Karpas-422 (cell line): ENCODE measurements around the gene FBXO21. TPM values are rescaled to one million over a fixed set of nuclear protein-coding genes. Genes with fewer than 3 reads are reported as not detected.
"Not testable (repeated sequence)": the region's sequence is repeated elsewhere in the genome, so short reads cannot be mapped to it uniquely, and the experiment has no call there.

ENCODE experiments used
- DNase-seq: peaks from one replicate; pipeline ENCODE4 v3.0.0-alpha.2; 2015
- H2AFZ ChIP-seq: fragments of 200-600 bp; sonication (generic); 2 replicates; pipeline ENCODE4 v1.6.1; 2014; ENCODE audit warnings: antibody characterized with exemption, low read length, mixed read lengths
- H3K27ac ChIP-seq: fragments of 200-600 bp; sonication (generic); 2 replicates; pipeline ENCODE4 v1.5.1; 2014; ENCODE audit warnings: mild to moderate bottlenecking, low read length, moderate library complexity
- H3K27me3 ChIP-seq: fragments of 200-600 bp; sonication (generic); 2 replicates; pipeline ENCODE4 v1.6.1; 2014; ENCODE audit warnings: low read length, mixed read lengths
- H3K36me3 ChIP-seq: fragments of 200-600 bp; sonication (generic); 2 replicates; pipeline ENCODE4 v1.6.1; 2014; ENCODE audit warnings: low read length, mixed read lengths; ENCODE audit not compliant: insufficient read depth
- H3K4me1 ChIP-seq: fragments of 200-600 bp; sonication (generic); 2 replicates; pipeline ENCODE4 v1.6.1; 2014; ENCODE audit warnings: mild to moderate bottlenecking, low read length, mixed read lengths
- H3K4me2 ChIP-seq: fragments of 200-600 bp; sonication (generic); 2 replicates; pipeline ENCODE4 v1.6.1; 2014; ENCODE audit warnings: low read length, low read depth, mild to moderate bottlenecking; ENCODE audit not compliant: poor library complexity, severe bottlenecking
- H3K4me3 ChIP-seq: fragments of 200-600 bp; sonication (generic); 2 replicates; pipeline ENCODE4 v1.5.1; 2014; ENCODE audit warnings: mild to moderate bottlenecking, antibody characterized with exemption, low read length, mixed read lengths
- H3K79me2 ChIP-seq: fragments of 200-600 bp; sonication (generic); 2 replicates; pipeline ENCODE4 v1.6.1; 2014; ENCODE audit warnings: mild to moderate bottlenecking, low read length, mixed read lengths
- H3K9ac ChIP-seq: fragments of 200-600 bp; sonication (generic); 2 replicates; pipeline ENCODE4 v1.6.0; 2014; ENCODE audit warnings: low read length
- H3K9me2 ChIP-seq: fragments of 200-600 bp; sonication (generic), shearing (Covaris generic); replicated peaks from 2 replicates; pipeline ENCODE4 v1.6.0; 2014; ENCODE audit warnings: mild to moderate bottlenecking, low read length, moderate library complexity; ENCODE audit not compliant: insufficient read depth
- H3K9me3 ChIP-seq: fragments of 300-700, 200-600 bp; sonication (generic); 2 replicates; pipeline ENCODE4 v1.6.1; 2014; ENCODE audit warnings: low read length, mixed read lengths
- H4K20me1 ChIP-seq: fragments of 200-600 bp; sonication (generic); 2 replicates; pipeline ENCODE4 v1.6.1; 2014; ENCODE audit warnings: mild to moderate bottlenecking, antibody characterized with exemption, low read length, low read depth; ENCODE audit not compliant: insufficient read depth
- total RNA-seq: library from RNA; depleted of rRNA; stranded (reverse); fragments of >200 nt; shearing (Covaris generic); gene quantifications from 2 replicates; pipeline ENCODE4 v1.2.3, GENCODE V29; 2014; ENCODE audit warnings: low replicate concordance; rRNA removed

FBXO21 gene
- total RNA-seq, 1 experiment from 2014 or later, result 32.7 TPM

DNA sequence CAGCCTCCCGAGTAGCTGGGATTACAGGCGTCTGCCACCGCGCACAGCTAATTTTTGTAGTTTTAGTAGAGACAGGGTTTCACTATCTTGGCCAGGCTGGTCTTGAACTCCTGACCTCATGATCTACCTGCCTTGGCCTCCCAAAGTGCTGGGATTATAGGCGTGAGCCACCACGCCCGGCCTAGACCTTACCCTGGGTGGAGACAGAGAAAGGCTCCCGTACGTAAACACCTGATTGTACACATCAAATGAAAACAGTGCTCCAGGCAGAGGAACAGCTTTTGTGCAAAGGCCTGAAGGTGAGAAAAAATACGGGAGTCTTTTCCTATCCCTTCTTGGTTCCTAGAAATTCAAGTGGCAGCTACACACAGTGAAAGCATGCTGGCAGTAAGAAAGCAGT, 95.1 kb downstream of the FBXO21 start:
- not testable (repeated sequence) for H3K36me3 ChIP-seq, H3K27ac ChIP-seq
- peaks cover 19% of the 10 kb centered on the region for H4K20me1 ChIP-seq

DNA sequence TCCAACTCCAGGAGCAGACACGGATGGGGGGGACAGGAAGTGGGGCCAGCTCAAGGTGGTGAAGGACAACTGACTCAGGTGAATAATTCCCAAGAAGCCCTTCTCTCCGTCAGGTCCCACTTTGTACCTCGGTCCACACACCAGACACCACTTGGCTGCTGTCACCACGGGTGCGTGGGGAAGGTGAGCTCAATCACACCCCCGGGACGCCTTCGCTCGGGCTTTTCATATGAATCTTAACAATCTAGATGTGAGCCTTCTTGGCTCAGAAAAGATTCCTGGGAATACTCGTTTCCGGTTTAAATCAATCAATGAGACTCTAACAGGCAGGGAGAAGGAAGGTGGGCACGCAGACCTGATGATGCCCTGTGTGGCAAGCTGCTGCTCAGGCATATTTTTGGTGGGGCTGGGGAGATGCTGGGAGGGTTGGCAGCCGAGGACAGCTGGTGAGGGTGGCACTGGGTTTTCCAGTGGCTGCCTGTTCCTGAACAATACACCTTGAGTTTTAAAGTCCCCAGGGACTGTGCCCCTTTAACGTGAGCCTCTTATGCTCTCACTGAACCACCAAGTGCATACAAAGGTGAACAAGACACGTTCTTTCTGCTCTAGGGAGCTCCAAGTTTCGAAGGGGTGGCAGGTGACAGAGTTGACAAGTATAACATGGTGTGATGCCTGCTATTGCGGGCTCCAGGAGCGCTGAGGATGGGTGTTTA, 96.2 kb downstream of the FBXO21 start:
- Histone ChIP-seq H3K9me2 (no peaks in the 10 kb centered on the region), H3K4me2 (no peak overlapping the region), H3K9ac (no peak overlapping the region), H3K36me3 (peaks cover 15% of the 10 kb centered on the region), H3K9me3 (0 out of 2 replicates have a peak, but pooled peaks cover 5% of the 10 kb centered on the region), H2AFZ (no peak overlapping the region), H3K27me3 (no peaks in the 10 kb centered on the region), H3K4me3 (no peak overlapping the region), H3K79me2 (peaks cover 98% of the 10 kb centered on the region), H3K27ac (no peak overlapping the region), H4K20me1 (peaks cover 19% of the 10 kb centered on the region), H3K4me1 (peaks cover 25% of the 10 kb centered on the region)
- DNase-seq, result no peak

More for the DNA sequence above, 95.1 kb downstream of the FBXO21 start:
- not testable (repeated sequence) for H3K9me3 ChIP-seq, H2AFZ ChIP-seq, DNase-seq, H3K4me3 ChIP-seq, H3K4me2 ChIP-seq, H3K9ac ChIP-seq, H3K9me2 ChIP-seq, H3K27me3 ChIP-seq
- peaks cover 29% of the 10 kb centered on the region for H3K4me1 ChIP-seq
- H3K79me2 ChIP-seq, result peaks cover 87% of the 10 kb centered on the region

DNA sequence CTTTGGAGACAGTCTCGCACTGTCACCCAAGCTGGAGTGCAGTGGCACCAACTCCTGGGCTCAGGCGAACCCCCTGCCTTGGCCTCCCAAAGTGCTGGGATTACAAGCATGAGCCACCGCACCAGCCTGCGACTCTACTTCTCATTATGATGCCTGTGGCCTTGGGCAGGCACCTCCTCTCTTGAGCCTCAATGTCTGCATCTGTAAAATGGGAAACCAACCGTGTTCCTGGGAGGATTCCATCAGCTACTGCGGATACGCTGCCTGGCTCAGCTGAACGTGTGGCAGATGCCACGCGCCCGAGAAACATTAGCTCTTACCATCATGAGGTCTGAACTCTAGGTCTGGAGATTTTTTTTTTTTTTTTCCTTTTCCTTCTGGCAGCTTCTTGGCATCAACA, 96.8 kb downstream of the FBXO21 start:
- Histone ChIP-seq H3K4me1 (peaks cover 26% of the 10 kb centered on the region), H4K20me1 (peaks cover 19% of the 10 kb centered on the region), H3K4me3 (no peak overlapping the region), H3K27ac (no peak overlapping the region), H2AFZ (no peak overlapping the region), H3K36me3 (peaks cover 15% of the 10 kb centered on the region), H3K79me2 (peaks cover 98% of the 10 kb centered on the region), H3K9me2 (no peaks in the 10 kb centered on the region), H3K9me3 (0 out of 2 replicates have a peak, but pooled peaks cover 5% of the 10 kb centered on the region), H3K9ac (no peak overlapping the region), H3K4me2 (no peak overlapping the region), H3K27me3 (no peaks in the 10 kb centered on the region)
- no peak for DNase-seq

DNA sequence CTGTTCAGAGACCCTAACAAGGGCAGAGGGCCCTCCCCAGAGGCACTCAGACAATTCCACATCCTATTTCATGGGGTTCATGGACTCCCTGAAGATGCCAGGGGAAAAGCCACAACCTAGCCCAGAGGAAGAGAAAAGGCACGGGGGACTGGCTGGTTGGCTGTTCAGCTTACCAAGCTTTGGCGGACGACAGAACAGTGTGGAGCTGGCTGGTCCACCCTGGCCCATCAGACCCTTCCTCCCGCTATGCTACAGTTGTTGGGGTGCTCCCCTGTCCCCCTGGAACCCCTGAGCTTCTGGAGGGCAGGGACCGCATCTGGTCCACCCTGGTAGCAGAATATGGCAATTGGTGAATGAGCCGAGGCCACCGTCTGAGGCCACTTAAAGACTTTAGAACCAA, 97.4 kb downstream of the FBXO21 start:
- Histone ChIP-seq H2AFZ (no peak overlapping the region), H3K9me3 (0 out of 2 replicates have a peak, but pooled peaks cover 5% of the 10 kb centered on the region), H3K36me3 (peaks cover 15% of the 10 kb centered on the region), H4K20me1 (peaks cover 17% of the 10 kb centered on the region), H3K79me2 (peaks cover 96% of the 10 kb centered on the region), H3K27me3 (no peaks in the 10 kb centered on the region), H3K4me3 (no peak overlapping the region), H3K4me2 (no peak overlapping the region), H3K4me1 (peaks cover 24% of the 10 kb centered on the region), H3K9ac (no peak overlapping the region), H3K9me2 (no peaks in the 10 kb centered on the region), H3K27ac (no peak overlapping the region)
- no peak for DNase-seq

DNA sequence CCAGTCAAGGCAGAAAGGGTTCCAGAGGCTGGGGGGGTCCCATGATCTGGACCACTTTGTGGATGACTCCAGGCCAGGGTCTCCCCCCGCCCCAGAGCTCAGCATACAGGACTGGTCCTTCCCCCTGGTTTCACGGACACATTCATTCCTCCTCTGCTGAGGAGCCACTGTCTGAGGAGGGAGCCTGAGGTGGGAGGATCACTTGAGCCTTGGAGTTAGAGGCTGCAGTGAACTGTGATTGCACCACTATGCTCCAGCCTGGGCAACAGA, 97.8 kb downstream of the FBXO21 start:
- Histone ChIP-seq H3K9ac (no peak overlapping the region), H3K4me2 (no peak overlapping the region), H3K36me3 (peaks cover 15% of the 10 kb centered on the region), H3K79me2 (peaks cover 96% of the 10 kb centered on the region), H3K9me2 (no peaks in the 10 kb centered on the region), H3K9me3 (0 out of 2 replicates have a peak, but pooled peaks cover 5% of the 10 kb centered on the region), H3K27ac (no peak overlapping the region), H3K27me3 (no peaks in the 10 kb centered on the region), H4K20me1 (peaks cover 13% of the 10 kb centered on the region), H3K4me1 (peaks cover 24% of the 10 kb centered on the region), H2AFZ (no peak overlapping the region), H3K4me3 (no peak overlapping the region)
- DNase-seq, result no peak

Other genes starting within 250 kb of the FBXO21 start
- gene TESC, start 91.1 kb downstream of the FBXO21 start, total RNA-seq, result 69.2 and 140 TPM in 2 replicates
- gene NOS1, start 171.2 kb upstream of the FBXO21 start, total RNA-seq, result not detected in 2 replicates